GM21423 (cell line): ENCODE data around the gene TLCD5.

Experiments
- ATAC-seq: cut with Tn5 transposase; IDR thresholded peaks from one replicate; pipeline ENCODE4 v1.9.1; 2021; ENCODE audit warnings: mild to moderate bottlenecking, moderate library complexity; ENCODE audit not compliant: unreplicated experiment

Gene TLCD5

DNA sequence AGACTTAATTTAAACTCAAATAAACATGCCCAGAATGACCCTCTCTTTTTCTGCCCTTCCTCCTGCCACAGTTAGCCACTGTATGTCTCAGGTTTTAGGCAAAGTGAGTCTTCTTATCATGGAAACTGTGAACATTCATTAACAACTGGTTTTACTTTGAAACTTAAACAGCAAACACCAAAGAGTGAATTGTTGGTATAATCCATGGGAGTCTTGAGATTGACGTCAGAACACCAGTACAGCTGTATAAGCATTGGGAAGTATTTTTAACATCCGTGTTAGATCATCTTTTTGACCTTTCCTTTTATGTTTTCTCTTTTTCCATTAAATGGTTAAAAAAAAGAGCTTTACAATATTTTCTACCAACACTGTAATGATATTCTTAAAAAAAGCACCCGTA lies 50.0 kb downstream of the TLCD5 start:
- ATAC-seq = no peak

GRCh38 chr11:120376547-120377182 lies 51.6 kb downstream of the TLCD5 start:
- ATAC-seq = no peak

DNA sequence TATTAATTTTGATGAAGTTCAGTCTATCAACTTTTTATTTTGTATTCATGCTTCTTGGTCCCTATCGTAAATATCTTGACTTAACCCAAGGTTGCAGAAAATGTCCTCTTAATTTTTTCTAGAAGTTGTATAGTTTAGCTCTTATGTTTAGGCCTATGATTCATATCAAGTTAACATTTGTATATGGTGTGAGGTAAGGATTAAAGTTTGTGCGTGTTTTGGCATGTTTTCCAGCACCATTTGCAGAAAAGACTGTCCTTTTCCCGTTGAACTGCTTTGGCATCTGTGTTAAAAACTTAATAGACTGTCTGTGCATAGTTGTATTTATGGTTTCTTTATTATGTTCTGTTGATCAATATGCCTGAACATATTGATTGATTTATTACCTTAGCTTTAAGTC lies 53.4 kb downstream of the TLCD5 start:
- no peak for ATAC-seq

DNA sequence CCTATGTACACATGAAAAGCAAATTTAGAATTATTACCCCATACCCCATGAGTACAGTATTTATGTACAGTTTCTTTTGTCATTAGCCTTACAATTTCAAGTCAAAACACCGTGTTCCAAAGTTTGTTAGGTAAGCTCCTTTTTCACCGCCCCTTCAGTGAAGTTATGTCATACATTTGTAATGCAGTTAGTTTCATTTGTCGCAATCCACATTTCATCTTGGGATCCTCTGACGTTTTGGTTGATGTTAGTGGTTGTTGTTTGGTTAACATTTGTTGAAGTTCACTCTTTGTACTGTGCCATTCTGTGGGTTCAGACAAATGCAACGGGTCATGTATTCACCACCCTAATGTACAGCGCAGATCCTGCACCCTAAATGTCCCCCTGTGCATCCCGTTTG lies 56.3 kb downstream of the TLCD5 start:
- ATAC-seq = no peak
